ENCODE results near the gene KRT2. TPM values are rescaled to one million over a fixed set of nuclear protein-coding genes. Genes with fewer than 3 reads are reported as not detected.

Gene KRT2
- total and polyA plus RNA-seq, 2 of the 4 experiments (the other 2 are of a cell fraction) = not detected

DNA sequence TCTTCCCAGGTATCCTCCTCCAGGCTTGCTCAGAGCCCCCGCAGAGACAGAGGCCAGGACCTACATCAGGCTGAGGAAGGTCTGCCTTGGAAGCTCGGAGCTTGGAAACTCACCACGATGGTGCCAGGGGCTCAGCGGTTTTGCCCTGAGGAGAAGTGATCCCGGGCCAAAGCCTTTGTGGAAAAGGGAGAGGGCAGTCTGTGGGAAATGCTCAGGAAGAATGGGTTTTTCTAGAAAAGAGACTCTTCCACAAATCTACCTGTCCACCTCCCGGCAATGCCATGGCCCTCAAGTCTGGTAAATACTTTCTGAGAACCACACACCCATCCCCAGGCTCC lies 8.0 kb downstream of the KRT2 start:
- POLR2A ChIA-PET (ENCODE audit: unreplicated experiment) = no interaction called here
- ATAC-seq (ENCODE audit: low read depth) (no peak), DNase-seq (no peak)
- no peak overlapping the region for H3K4me2 ChIP-seq (ENCODE audit: low read depth, low read length)
- H3K4me3 ChIP-seq (ENCODE audit: insufficient read depth, low read depth, low read length) = no peak overlapping the region
- WGBS, 2 experiments (ENCODE audit: extremely low coverage in 2 of 2, insufficient read length in 1 of 2) = 40% methylated on average over 1 of the region's 6 CpGs; no CpG with 5 or more reads in 1 of the 2 experiments
- H2BK20ac ChIP-seq (ENCODE audit: low read depth, low read length) = no peak overlapping the region
- no peak overlapping the region for H4K91ac ChIP-seq (ENCODE audit: insufficient read depth, low read depth, low read length)
- H3K4ac ChIP-seq (ENCODE audit: low read depth, low read length) = no peak overlapping the region
- intact Hi-C loops (cut with micrococcal nuclease) = no loop called here
- dilution Hi-C loops (cut with HindIII; ENCODE audit: low sequenced_read_pairs, unreplicated experiment) = no loop called here
- no peak overlapping the region for H3K56ac ChIP-seq (ENCODE audit: extremely low read depth, insufficient read depth, low read length)
- H3K9me3 ChIP-seq (ENCODE audit: control insufficient read depth, insufficient read depth, low read length) = no peaks in the 10 kb centered on the region
- no TSS peak for BruUV-seq (replicated peaks)
- peaks cover 32% of the 10 kb centered on the region for H3K27me3 ChIP-seq (ENCODE audit: control insufficient read depth, insufficient read depth, low read length)
- H2BK15ac ChIP-seq (ENCODE audit: low read depth, low read length) = no peak overlapping the region
- H3K9me1 ChIP-seq (ENCODE audit: insufficient read depth, low read length) = no peaks in the 10 kb centered on the region
- H3K18ac ChIP-seq (ENCODE audit: low read depth, low read length) = no peak overlapping the region
- no peak overlapping the region for H4K5ac ChIP-seq (ENCODE audit: low read depth, low read length)
- no peak for TF ChIP-seq RCOR1 (IDR thresholded peaks at IDR 0.05; ENCODE audit: insufficient replicate concordance, low read length)
- no peak for TF ChIP-seq SMC3 (IDR thresholded peaks at IDR 0.05; ENCODE audit: low read depth, low read length)
- TF ChIP-seq FOS (IDR thresholded peaks at IDR 0.05; ENCODE audit: low read depth, low read length) = no peak
- no peak for TF ChIP-seq NFE2L2 (IDR thresholded peaks at IDR 0.05; ENCODE audit: low read depth, low read length)
- no peak for TF ChIP-seq RFX5 (IDR thresholded peaks at IDR 0.05; ENCODE audit: low read depth, low read length)
- no peak for TF ChIP-seq MAZ (IDR thresholded peaks at IDR 0.05; ENCODE audit: borderline replicate concordance, low read depth, low read length)
- TF ChIP-seq MAFK (IDR thresholded peaks at IDR 0.05; ENCODE audit: low read depth, low read length) = no peak
- TF ChIP-seq, protein P1, sequence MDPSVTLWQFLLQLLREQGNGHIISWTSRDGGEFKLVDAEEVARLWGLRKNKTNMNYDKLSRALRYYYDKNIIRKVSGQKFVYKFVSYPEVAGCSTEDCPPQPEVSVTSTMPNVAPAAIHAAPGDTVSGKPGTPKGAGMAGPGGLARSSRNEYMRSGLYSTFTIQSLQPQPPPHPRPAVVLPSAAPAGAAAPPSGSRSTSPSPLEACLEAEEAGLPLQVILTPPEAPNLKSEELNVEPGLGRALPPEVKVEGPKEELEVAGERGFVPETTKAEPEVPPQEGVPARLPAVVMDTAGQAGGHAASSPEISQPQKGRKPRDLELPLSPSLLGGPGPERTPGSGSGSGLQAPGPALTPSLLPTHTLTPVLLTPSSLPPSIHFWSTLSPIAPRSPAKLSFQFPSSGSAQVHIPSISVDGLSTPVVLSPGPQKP (IDR thresholded peaks at IDR 0.05; ENCODE audit: borderline replicate concordance, low read depth, low read length) = no peak
- TF ChIP-seq, protein P2, sequence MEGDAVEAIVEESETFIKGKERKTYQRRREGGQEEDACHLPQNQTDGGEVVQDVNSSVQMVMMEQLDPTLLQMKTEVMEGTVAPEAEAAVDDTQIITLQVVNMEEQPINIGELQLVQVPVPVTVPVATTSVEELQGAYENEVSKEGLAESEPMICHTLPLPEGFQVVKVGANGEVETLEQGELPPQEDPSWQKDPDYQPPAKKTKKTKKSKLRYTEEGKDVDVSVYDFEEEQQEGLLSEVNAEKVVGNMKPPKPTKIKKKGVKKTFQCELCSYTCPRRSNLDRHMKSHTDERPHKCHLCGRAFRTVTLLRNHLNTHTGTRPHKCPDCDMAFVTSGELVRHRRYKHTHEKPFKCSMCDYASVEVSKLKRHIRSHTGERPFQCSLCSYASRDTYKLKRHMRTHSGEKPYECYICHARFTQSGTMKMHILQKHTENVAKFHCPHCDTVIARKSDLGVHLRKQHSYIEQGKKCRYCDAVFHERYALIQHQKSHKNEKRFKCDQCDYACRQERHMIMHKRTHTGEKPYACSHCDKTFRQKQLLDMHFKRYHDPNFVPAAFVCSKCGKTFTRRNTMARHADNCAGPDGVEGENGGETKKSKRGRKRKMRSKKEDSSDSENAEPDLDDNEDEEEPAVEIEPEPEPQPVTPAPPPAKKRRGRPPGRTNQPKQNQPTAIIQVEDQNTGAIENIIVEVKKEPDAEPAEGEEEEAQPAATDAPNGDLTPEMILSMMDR (conservative IDR thresholded peaks at IDR 0.05; ENCODE audit: low read depth, low read length) = no peak
- H2BK120ac ChIP-seq (ENCODE audit: low read depth, low read length) = no peak overlapping the region
- in situ Hi-C loops (cut with MboI; ENCODE audit: low sequenced_read_pairs) = no loop called here
- H3K79me1 ChIP-seq (ENCODE audit: low read depth in 1 of 2, low read length in 2 of 2) = no peaks in the 10 kb centered on the region
- H3K4me1 ChIP-seq (ENCODE audit: control insufficient read depth, insufficient read depth, low read length) = no peaks in the 10 kb centered on the region
- H4K8ac ChIP-seq (ENCODE audit: low read depth in 2 of 2, low read length in 2 of 2) = no peak overlapping the region
- H3K27ac ChIP-seq (ENCODE audit: insufficient read depth, low read length) = no peak overlapping the region
- H2BK5ac ChIP-seq (ENCODE audit: low read depth, low read length, poor library complexity, severe bottlenecking) = no peak overlapping the region
- H3K36me3 ChIP-seq (ENCODE audit: control insufficient read depth, insufficient read depth, low read length) = no peaks in the 10 kb centered on the region
- no peak overlapping the region for H2AK5ac ChIP-seq (ENCODE audit: low read depth, low read length)
- H2AFZ ChIP-seq (replicated peaks; ENCODE audit: low read length, poor library complexity) = no peak overlapping the region
- CTCF ChIA-PET = no interaction called here
- H3K9ac ChIP-seq (ENCODE audit: low read depth, low read length) = no peak overlapping the region
- H3K14ac ChIP-seq (replicated peaks; ENCODE audit: low read depth, low read length) = no peak overlapping the region
- no peak overlapping the region for H3K23ac ChIP-seq (ENCODE audit: low read depth, low read length)
- no peak overlapping the region for H2AK9ac ChIP-seq (replicated peaks; ENCODE audit: low read depth, low read length, poor library complexity)
- no peaks in the 10 kb centered on the region for H4K20me1 ChIP-seq (ENCODE audit: insufficient read depth, low read length)

All from IMR-90 (cell line).